ENCODE measurements around the gene TECR.
"Not testable (repeated sequence)": the region's sequence is repeated elsewhere in the genome, so short reads cannot be mapped to it uniquely, and the experiment has no call there.

Gene TECR

GRCh38 chr19:14560776-14561108, 31.3 kb downstream of the TECR start:
- DNase-seq (ENCODE audit: low read depth in 2 of 2), result no peak

GRCh38 chr19:14561249-14561648, 31.9 kb downstream of the TECR start:
- DNase-seq (ENCODE audit: low read depth in 2 of 2), result no peak

GRCh38 chr19:14561847-14562351, 32.5 kb downstream of the TECR start:
- no peak for DNase-seq (ENCODE audit: low read depth in 2 of 2)

GRCh38 chr19:14562660-14563589, 33.5 kb downstream of the TECR start:
- DNase-seq (ENCODE audit: low read depth in 2 of 2), result no peak

- no peak for DNase-seq (ENCODE audit: low read depth in 2 of 2)
These were observed 34.2 kb downstream of the TECR start for GRCh38 chr19:14563590-14563926.

GRCh38 chr19:14563989-14564651, 34.7 kb downstream of the TECR start:
- peak; percentile 49 to 77 for DNase-seq (ENCODE audit: low read depth in 2 of 2)

GRCh38 chr19:14564652-14565297, 35.4 kb downstream of the TECR start:
- not testable (repeated sequence) for DNase-seq (ENCODE audit: low read depth in 2 of 2)

GRCh38 chr19:14565298-14565679, 35.9 kb downstream of the TECR start:
- DNase-seq (ENCODE audit: low read depth in 2 of 2), result no peak

GRCh38 chr19:14565765-14566711, 36.6 kb downstream of the TECR start:
- no peak for DNase-seq (ENCODE audit: low read depth in 2 of 2)

GRCh38 chr19:14566712-14567077, 37.3 kb downstream of the TECR start:
- DNase-seq (ENCODE audit: low read depth in 2 of 2), result no peak

GRCh38 chr19:14567079-14567478, 37.7 kb downstream of the TECR start:
- DNase-seq (ENCODE audit: low read depth in 2 of 2), result no peak

GRCh38 chr19:14570864-14571527, 41.6 kb downstream of the TECR start:
- DNase-seq (ENCODE audit: low read depth in 2 of 2), result no peak

GRCh38 chr19:14571695-14572490, 42.5 kb downstream of the TECR start, which contains the start of gene NDUFB7:
NDUFB7 (minus strand) TSS chr19:14572066; CDS start chr19:14572000, 66 bp downstream.
- DNase-seq (ENCODE audit: low read depth in 2 of 2), result peak; percentile 90 to 91

- DNase-seq (ENCODE audit: low read depth in 2 of 2), result no peak
These were observed 46.1 kb downstream of the TECR start for GRCh38 chr19:14575428-14575980.

- no peak for DNase-seq (ENCODE audit: low read depth in 2 of 2)
These were observed 47.0 kb downstream of the TECR start for GRCh38 chr19:14576363-14576762.

GRCh38 chr19:14577264-14577663, 47.9 kb downstream of the TECR start:
- DNase-seq (ENCODE audit: low read depth in 2 of 2), result no peak

- no peak for DNase-seq (ENCODE audit: low read depth in 2 of 2)
These were observed 48.6 kb downstream of the TECR start for GRCh38 chr19:14577885-14578427.

GRCh38 chr19:14580623-14581237, 51.3 kb downstream of the TECR start:
- DNase-seq (ENCODE audit: low read depth in 2 of 2), result peak in 1 of 2 donors; percentile 61

GRCh38 chr19:14582894-14583340, 53.5 kb downstream of the TECR start, which contains the start of gene CLEC17A:
CLEC17A (plus strand) TSS chr19:14583084; CDS start chr19:14583161, 77 bp downstream.
- DNase-seq (ENCODE audit: low read depth in 2 of 2), result no peak

Data from stimulated activated CD8-positive, alpha-beta memory T cell treated with anti-CD3 and anti-CD28 coated beads, Interleukin-15, amount 100 ng/mL, for 48 hours (primary cell).